Suprapubic skin (tissue), 3 donors: Measurements from ENCODE around the gene OLFML2A.
"Not testable (repeated sequence)": the region's sequence is repeated elsewhere in the genome, so short reads cannot be mapped to it uniquely, and the experiment has no call there.

ENCODE experiments used
- EP300 ChIP-seq: sonication (generic); formaldehyde crosslinking; IDR thresholded peaks from one replicate; pipeline ENCODE4 v1.6.1; 2017; ENCODE audit warnings: antibody characterized with exemption
- POLR2A ChIP-seq, 2 donors: fragments of 450-650 bp; IDR thresholded peaks; one replicate each; pipeline ENCODE4 v1.6.1; 2017; ENCODE audit warnings: antibody characterized with exemption in 2 of 2, mild to moderate bottlenecking in 2 of 2, moderate library complexity in 2 of 2
- TF ChIP-seq, protein P1 (sequence below), 2 donors: fragments of 200-600 bp in 1 of 2; fragments of 450-650 bp in 1 of 2; sonication (generic) in 1 of 2; IDR thresholded peaks; one replicate each; pipeline ENCODE4 v1.5.1; 2016 to 2019; ENCODE audit warnings: antibody characterized with exemption in 2 of 2, mild to moderate bottlenecking in 1 of 2, moderate library complexity in 1 of 2

DNA sequence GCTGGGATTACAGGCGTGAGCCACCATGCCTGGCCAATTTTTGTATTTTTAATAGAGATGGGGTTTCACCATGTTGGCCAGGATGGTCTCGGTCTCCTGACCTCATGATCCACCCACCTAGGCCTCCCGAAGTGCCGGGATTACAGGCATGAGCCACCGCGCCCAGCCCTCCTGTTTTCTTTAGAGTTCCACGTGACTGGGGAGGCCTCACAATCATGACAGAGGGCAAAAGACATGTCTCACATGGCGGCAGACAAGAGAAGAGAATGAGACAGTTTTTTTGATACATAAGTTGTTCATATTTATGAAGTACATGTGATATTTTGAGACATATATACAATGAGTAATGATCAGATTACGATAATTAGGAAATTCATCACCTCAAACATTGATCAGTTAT lies 69.5 kb downstream of the OLFML2A start:
- TF ChIP-seq, protein P1, sequence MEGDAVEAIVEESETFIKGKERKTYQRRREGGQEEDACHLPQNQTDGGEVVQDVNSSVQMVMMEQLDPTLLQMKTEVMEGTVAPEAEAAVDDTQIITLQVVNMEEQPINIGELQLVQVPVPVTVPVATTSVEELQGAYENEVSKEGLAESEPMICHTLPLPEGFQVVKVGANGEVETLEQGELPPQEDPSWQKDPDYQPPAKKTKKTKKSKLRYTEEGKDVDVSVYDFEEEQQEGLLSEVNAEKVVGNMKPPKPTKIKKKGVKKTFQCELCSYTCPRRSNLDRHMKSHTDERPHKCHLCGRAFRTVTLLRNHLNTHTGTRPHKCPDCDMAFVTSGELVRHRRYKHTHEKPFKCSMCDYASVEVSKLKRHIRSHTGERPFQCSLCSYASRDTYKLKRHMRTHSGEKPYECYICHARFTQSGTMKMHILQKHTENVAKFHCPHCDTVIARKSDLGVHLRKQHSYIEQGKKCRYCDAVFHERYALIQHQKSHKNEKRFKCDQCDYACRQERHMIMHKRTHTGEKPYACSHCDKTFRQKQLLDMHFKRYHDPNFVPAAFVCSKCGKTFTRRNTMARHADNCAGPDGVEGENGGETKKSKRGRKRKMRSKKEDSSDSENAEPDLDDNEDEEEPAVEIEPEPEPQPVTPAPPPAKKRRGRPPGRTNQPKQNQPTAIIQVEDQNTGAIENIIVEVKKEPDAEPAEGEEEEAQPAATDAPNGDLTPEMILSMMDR (IDR thresholded peaks at IDR 0.05) = not testable (repeated sequence)
- not testable (repeated sequence) for TF ChIP-seq POLR2A (IDR thresholded peaks at IDR 0.05); EP300
